Fibroblast of peridontal ligament (primary cell): ENCODE data around the gene ARL3.
"Not testable (repeated sequence)": the region's sequence is repeated elsewhere in the genome, so short reads cannot be mapped to it uniquely, and the experiment has no call there.

Experiments
- DNase-seq: peaks from one replicate; pipeline ENCODE4 v3.0.0-alpha.2; 2010; ENCODE audit errors: extremely low read depth

Gene ARL3, protein sequence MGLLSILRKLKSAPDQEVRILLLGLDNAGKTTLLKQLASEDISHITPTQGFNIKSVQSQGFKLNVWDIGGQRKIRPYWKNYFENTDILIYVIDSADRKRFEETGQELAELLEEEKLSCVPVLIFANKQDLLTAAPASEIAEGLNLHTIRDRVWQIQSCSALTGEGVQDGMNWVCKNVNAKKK

GRCh38 chr10:102713814-102714620, at the start of gene ARL3:
ARL3 (minus strand) TSS chr10:102714397; CDS start chr10:102714275, 122 bp downstream.
- DNase-seq, result peak; percentile 95

- no peak for DNase-seq
Measured at GRCh38 chr10:102763037-102763607, 48.9 kb upstream of the ARL3 start.

DNA sequence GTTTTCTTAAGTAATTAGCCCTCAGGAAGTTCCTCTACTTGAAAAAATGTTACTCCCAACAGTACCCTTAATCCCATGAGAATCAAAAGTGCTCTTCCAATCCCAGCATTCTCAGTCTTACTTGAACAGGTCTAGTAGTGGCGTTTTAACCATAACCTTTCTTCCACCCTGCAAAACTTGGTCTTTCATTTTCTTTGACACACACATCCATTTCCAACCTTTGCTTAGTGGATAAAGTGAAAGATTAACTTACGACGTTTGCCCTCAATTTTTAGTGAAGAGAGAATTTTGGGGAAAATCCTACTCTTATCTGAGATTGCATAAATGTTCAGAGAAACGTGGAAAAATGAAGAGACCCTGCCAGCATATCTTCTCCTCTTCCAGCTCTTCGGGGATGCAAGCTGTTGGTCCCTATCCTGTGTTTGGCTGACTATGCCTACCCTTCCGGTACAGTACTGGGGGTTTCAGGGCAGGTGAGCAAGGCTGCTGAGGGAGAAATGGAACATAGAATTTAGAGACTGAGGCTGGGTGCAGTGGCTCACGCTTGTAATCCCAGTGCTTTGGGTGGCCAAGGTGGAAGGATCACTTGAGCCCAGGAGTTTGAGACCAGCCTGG, 48.3 kb upstream of the ARL3 start:
- no peak for DNase-seq

DNA sequence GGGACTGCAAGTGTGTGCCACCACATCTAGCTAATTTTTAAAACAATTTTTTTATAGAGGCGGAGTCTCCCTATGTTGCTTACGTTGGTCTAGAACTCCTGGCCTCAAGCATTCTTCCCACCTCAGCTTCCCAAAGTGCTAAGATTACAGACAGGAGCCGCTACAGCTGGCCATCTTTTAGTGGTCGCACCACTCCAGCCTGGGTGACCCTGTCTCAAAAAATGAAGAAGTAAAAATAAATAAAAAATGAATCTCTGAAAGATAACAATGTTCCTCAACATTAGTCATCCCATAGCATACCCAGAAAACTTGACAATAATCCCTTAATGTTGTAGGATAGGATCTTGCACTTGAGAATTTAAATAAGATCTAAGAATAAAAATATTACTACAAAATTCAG, 47.8 kb upstream of the ARL3 start:
- DNase-seq, result no peak

- peak; percentile 20 for DNase-seq
Measured at GRCh38 chr10:102759497-102760210, 45.5 kb upstream of the ARL3 start.

- DNase-seq, result not testable (repeated sequence)
Measured at GRCh38 chr10:102758933-102759262, 44.7 kb upstream of the ARL3 start.

DNA sequence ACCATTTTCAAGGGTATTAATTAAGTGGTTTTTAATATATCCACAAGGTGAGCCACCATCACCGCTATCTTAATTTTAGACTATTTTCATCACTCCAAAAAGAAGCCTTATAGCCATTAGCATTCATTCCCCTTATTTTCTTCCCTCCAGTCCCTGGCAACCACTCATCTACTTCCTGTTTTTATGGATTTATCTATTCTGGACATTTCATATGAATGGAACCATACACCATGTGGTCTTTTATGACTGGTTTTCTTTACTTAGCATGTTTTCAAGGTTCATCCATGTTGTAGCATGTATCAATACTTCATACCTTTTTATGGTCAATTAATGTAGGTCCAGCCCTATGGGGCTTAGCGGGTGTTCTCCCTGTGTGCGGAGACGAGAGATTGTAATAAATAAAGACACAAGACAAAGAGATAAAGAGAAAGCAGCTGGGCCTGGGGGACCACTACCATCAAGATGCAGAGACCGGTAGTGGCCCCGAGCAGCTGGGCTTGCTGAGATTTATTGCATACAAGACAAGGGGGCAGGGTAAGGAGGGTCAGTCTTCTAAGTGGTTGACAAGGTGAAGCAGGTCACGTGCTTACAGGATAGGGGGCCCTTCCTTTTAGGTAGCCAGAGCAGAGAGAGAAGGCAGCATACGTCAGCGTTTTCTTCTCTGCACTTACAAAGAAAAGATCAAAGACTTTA, 44.2 kb upstream of the ARL3 start:
- no peak for DNase-seq

DNA sequence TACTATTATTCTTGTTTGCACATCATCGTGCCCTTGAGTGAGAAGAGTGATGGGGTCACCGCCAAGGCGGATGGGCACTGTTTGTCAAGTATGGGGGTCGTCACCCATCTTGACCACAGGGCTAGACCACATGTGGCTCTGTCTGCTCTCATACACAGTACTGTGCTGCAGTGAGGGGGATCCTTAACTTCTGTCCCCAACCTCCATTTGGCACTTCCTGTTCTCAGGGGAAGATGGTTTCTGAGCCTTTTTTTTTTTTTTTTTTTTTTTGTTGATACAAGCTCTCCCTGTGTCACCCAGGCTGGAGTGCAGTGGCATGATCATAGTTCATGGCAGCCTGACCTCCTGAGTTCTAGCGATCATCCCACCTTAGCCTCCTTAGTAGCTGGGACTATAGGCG, 43.1 kb upstream of the ARL3 start:
- no peak for DNase-seq

DNA sequence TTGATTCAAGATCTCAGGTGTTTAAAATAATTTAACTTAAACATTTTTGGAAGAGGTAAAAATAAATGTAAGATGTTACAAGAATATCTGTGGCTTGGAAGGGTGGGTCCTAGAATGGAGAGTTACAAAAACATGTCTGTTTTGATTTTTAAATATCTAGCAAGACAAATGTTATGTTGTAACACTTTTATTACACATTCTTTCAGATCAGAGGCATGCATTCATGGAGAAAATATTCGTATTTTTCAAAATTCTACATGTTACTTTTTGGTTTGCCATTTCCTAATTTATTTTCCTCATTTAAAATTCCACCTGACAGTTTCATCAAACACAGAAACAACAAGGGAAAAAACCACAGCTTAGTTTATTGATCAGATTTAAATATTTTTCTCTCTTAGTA, 39.5 kb upstream of the ARL3 start:
- no peak for DNase-seq

- peak; percentile 87 for DNase-seq
Measured at GRCh38 chr10:102752934-102753664, 38.9 kb upstream of the ARL3 start.

DNA sequence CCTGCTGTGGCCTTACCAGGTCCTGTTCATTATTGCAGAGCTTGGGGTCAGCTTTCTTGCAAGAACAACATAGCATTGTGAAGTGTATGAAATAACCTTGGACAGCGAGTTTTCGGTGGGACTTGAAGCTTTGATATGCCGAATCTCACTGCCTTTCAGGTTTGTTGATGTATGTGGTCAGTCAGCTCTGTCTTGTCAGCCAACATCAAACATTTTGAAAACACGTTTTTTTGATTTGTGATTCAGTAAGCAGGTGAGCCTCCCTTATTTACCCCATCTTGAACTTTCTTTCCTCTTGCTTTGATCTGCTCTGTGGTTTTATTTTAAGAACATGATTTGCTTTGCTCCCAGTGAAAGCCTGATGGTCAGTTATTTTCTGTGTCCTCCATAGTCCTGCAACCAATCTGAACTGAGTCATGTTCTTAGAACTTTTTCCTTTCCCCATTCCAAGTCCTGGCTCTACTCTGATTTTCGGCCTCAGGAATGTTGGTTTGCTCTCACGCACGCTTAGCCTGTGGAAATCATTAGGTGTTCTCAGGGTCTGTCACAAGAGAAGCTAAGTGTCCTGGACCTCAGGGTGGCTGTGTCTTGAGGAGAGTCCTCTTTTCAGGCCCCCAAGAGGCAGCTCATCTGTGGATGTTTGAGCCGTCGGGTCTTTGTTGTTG, 38.2 kb upstream of the ARL3 start:
- DNase-seq, result peak; percentile 96

DNA sequence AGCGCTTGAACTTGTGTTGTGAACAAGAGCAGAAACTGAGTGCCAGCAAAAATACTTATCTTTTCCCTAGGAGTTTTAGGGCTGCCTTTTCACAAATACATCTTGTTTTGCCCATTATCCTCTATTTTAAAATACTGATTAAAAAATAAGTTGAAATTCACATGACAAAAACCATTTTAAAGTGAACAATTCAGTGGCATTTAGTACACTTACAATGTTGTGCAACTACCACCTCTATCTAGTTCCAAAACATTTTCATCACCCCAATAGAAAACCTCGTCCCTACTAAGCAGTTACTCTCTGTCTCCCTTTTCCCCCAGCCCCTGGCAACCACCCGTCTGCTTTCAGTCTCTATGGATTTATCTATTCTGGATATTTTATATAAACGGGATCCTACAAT, 31.0 kb upstream of the ARL3 start:
- DNase-seq, result no peak

- peak; percentile 48 for DNase-seq
Measured at GRCh38 chr10:102744374-102745051, 30.3 kb upstream of the ARL3 start.

GRCh38 chr10:102743588-102744373, 29.6 kb upstream of the ARL3 start, which contains the start of gene WBP1L:
WBP1L (plus strand) TSS chr10:102743948; CDS start chr10:102744054, 106 bp downstream.
- DNase-seq, result peak; percentile 100

GRCh38 chr10:102743078-102743587, 28.9 kb upstream of the ARL3 start:
- DNase-seq, result no peak

GRCh38 chr10:102742313-102742712, 28.1 kb upstream of the ARL3 start:
- not testable (repeated sequence) for DNase-seq

DNA sequence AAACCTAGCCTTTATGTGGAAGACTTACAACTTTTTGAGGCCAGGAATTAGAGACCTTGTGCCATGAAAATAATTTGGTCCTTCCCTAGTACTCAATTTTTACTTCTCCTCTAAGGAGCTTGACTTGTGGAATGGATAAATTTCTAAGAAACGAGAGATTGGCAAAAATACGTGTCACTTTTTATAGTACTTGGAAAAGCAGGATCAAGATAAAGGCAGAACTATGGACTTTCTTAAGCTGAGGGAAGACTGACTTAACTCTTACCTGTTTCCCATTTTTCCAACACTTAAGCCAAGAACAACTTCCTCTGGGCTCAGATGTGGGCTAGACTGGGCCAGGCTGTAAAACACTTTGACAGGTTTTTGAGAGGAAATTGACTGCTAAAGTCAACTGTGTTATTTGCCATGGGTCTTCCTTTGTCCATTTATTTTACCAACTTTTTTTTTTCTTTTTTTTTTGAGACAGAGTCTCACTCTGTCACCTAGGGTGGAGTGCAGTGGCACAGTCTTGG, 27.6 kb upstream of the ARL3 start:
- DNase-seq, result no peak

- no peak for DNase-seq
Measured at GRCh38 chr10:102740229-102740628, 26.0 kb upstream of the ARL3 start.
